Neural progenitor cell (in vitro differentiated cells): Measurements from ENCODE around the gene FBLN2.

Source experiments
- EZH2 ChIP-seq: fragments of 200-600 bp; sonication (generic); IDR thresholded peaks from 2 replicates; pipeline ENCODE4 v1.6.1; 2017; ENCODE audit warnings: antibody characterized with exemption, mild to moderate bottlenecking, moderate library complexity
- TF ChIP-seq, protein P1 (sequence below): fragments of 200-600 bp; sonication (generic); IDR thresholded peaks from 2 replicates; pipeline ENCODE4 v1.5.1; 2017; ENCODE audit warnings: antibody characterized with exemption, mild to moderate bottlenecking

DNA sequence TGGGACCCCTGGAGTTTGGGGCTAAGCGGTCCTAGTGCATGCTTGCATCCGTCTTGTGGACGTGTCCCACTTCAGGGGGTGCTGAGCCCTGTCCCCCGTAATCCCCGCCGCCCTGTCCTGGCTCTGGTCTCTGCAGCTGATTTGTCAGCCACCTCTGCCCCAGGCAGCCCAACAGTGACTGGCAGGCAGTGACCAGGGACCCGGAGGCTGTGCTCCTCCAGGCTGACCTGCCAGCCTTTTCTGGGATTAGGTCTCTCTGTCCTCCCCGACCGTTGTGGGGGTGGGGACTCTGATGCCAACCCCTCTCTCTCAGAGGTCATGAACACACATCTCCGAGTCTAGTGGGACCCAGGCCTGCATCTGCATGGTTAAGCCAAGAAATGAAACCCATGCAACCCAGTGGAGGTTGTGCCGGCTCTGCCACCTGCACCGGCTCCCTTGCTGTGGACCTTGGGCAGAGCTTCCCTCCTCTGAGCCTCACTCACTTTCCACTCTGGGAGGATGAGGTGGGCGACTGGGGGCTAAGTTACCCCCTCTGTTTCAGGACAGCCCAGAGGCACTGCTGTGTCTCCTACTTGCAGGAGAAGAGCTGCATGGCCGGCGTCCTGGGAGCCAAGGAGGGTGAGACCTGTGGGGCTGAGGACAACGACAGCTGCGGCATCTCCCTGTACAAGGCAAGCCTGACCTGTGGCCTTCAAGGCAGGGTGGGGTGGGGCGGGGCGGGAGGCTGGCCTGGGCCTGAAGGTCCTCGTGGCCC lies 60.2 kb downstream of the FBLN2 start:
- TF ChIP-seq, protein P1, sequence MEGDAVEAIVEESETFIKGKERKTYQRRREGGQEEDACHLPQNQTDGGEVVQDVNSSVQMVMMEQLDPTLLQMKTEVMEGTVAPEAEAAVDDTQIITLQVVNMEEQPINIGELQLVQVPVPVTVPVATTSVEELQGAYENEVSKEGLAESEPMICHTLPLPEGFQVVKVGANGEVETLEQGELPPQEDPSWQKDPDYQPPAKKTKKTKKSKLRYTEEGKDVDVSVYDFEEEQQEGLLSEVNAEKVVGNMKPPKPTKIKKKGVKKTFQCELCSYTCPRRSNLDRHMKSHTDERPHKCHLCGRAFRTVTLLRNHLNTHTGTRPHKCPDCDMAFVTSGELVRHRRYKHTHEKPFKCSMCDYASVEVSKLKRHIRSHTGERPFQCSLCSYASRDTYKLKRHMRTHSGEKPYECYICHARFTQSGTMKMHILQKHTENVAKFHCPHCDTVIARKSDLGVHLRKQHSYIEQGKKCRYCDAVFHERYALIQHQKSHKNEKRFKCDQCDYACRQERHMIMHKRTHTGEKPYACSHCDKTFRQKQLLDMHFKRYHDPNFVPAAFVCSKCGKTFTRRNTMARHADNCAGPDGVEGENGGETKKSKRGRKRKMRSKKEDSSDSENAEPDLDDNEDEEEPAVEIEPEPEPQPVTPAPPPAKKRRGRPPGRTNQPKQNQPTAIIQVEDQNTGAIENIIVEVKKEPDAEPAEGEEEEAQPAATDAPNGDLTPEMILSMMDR: no peak
- no peak for TF ChIP-seq EZH2
